ENCODE results near the gene HERPUD1. TPM values are rescaled to one million over a fixed set of nuclear protein-coding genes. Genes with fewer than 3 reads are reported as not detected.

The HERPUD1 gene
- total RNA-seq, 1 experiment from 2014 or later: 99.4 TPM

DNA sequence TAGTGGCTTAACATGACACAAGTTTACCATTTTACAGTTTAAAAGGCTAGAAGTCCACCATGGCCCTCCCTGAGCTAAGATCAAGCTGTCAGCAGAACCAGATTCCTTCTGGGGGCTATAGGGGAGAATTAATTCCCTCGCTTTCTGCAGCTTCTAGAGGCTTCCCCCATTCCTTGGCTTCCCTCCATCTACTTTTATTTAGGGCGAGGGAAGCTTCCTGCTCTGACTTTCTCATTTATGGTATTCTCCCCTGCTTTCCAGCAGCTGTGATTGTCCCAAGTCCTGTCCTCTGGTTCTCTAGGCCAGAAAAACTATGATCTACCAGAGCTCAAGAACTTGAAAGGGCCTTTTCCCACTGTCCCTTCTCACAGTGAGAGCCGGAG lies 34.1 kb downstream of the HERPUD1 start:
- TF ChIP-seq CTCF (conservative IDR thresholded peaks at IDR 0.05; ENCODE audit: low read depth, low read length) (no peak), EZH2 (IDR thresholded peaks at IDR 0.05; ENCODE audit: borderline replicate concordance, low read depth, low read length, poor library complexity, severe bottlenecking) (no peak)
- no TSS peak for BruUV-seq (replicated peaks)
- no peak for DNase-seq (ENCODE audit: low spot score)

GRCh38 chr16:56967733-56968132 lies 35.8 kb downstream of the HERPUD1 start:
- H3K36me3 ChIP-seq (ENCODE audit: insufficient read depth, low read length, poor library complexity, severe bottlenecking): no peaks in the 10 kb centered on the region
- ChIA-PET POLR2A (ENCODE audit: low non-redundant PET) (no interaction called here), CTCF (no interaction called here)
- no peak for TF ChIP-seq EZH2 (IDR thresholded peaks at IDR 0.05; ENCODE audit: borderline replicate concordance, low read depth, low read length, poor library complexity, severe bottlenecking)
- no peak for TF ChIP-seq CTCF (conservative IDR thresholded peaks at IDR 0.05; ENCODE audit: low read depth, low read length)
- no peak overlapping the region for H3K27ac ChIP-seq (ENCODE audit: low read depth, low read length, poor library complexity, severe bottlenecking)
- intact Hi-C loops (cut with micrococcal nuclease; ENCODE audit: unreplicated experiment): no loop called here
- no peaks in the 10 kb centered on the region for H3K9me3 ChIP-seq (ENCODE audit: low read depth, low read length, poor library complexity, severe bottlenecking)
- no peak overlapping the region for H3K4me3 ChIP-seq (ENCODE audit: low read depth, low read length, poor library complexity, severe bottlenecking)
- peaks cover 4% of the 10 kb centered on the region for H3K4me1 ChIP-seq (ENCODE audit: insufficient read depth, low read length, poor library complexity, severe bottlenecking)
- H3K27me3 ChIP-seq (replicated peaks; ENCODE audit: insufficient read depth, low read depth, low read length, poor library complexity): no peaks in the 10 kb centered on the region
- BruUV-seq (replicated peaks): no TSS peak
- no peak for DNase-seq (ENCODE audit: low spot score)

More for the DNA sequence above, 34.1 kb downstream of the HERPUD1 start:
- ChIA-PET POLR2A (ENCODE audit: low non-redundant PET) (no interaction called here), CTCF (no interaction called here)
- intact Hi-C loops (cut with micrococcal nuclease; ENCODE audit: unreplicated experiment): no loop called here
- Histone ChIP-seq H3K36me3 (ENCODE audit: insufficient read depth, low read length, poor library complexity, severe bottlenecking) (no peaks in the 10 kb centered on the region), H3K27me3 (replicated peaks; ENCODE audit: insufficient read depth, low read depth, low read length, poor library complexity) (no peaks in the 10 kb centered on the region), H3K27ac (ENCODE audit: low read depth, low read length, poor library complexity, severe bottlenecking) (no peak overlapping the region), H3K4me3 (ENCODE audit: low read depth, low read length, poor library complexity, severe bottlenecking) (no peak overlapping the region), H3K9me3 (ENCODE audit: low read depth, low read length, poor library complexity, severe bottlenecking) (no peaks in the 10 kb centered on the region), H3K4me1 (ENCODE audit: insufficient read depth, low read length, poor library complexity, severe bottlenecking) (peaks cover 4% of the 10 kb centered on the region)

DNA sequence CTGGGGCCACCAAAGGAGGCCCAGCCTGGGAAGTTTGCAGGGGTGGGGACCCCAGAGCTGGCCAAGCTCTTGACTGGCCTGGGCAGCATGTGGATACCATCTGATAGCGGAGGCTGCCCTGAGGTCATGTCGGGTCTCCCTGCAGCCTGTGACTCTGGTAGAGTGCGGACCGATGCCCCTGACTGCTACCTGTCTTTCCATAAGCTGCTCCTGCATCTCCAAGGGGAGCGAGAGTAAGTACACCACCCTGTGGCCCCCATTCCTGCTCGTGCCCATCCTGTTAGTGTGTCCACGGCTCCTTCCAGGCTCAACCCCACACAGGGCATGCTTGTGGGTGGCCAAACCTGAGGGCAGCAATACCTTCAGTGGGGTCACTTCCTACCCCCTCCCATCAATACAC lies 37.8 kb downstream of the HERPUD1 start:
- Histone ChIP-seq H3K4me1 (ENCODE audit: insufficient read depth, low read length, poor library complexity, severe bottlenecking) (peaks cover 4% of the 10 kb centered on the region), H3K27me3 (replicated peaks; ENCODE audit: insufficient read depth, low read depth, low read length, poor library complexity) (no peaks in the 10 kb centered on the region), H3K9me3 (ENCODE audit: low read depth, low read length, poor library complexity, severe bottlenecking) (no peaks in the 10 kb centered on the region), H3K27ac (ENCODE audit: low read depth, low read length, poor library complexity, severe bottlenecking) (no peak overlapping the region), H3K4me3 (ENCODE audit: low read depth, low read length, poor library complexity, severe bottlenecking) (no peak overlapping the region), H3K36me3 (ENCODE audit: insufficient read depth, low read length, poor library complexity, severe bottlenecking) (no peaks in the 10 kb centered on the region)
- TF ChIP-seq EZH2 (IDR thresholded peaks at IDR 0.05; ENCODE audit: borderline replicate concordance, low read depth, low read length, poor library complexity, severe bottlenecking) (no peak), CTCF (conservative IDR thresholded peaks at IDR 0.05; ENCODE audit: low read depth, low read length) (no peak)
- POLR2A ChIA-PET (ENCODE audit: low non-redundant PET): no interaction called here
- intact Hi-C loops (cut with micrococcal nuclease; ENCODE audit: unreplicated experiment): no loop called here
- CTCF ChIA-PET: no interaction called here
- no TSS peak for BruUV-seq (replicated peaks)
- DNase-seq (ENCODE audit: low spot score): no peak
